CD4-positive, alpha-beta T cell (primary cell): Measurements from ENCODE around the gene ARHGEF11. TPM values are rescaled to one million over a fixed set of nuclear protein-coding genes. Genes with fewer than 3 reads are reported as not detected.

ENCODE experiments used
- ATAC-seq: fragments of 200-7000 bp; cut with Tn5 transposase; one replicate; pipeline ENCODE4 v1.10.0; 2022; ENCODE audit warnings: mild to moderate bottlenecking; ENCODE audit not compliant: poor library complexity
- CTCF ChIA-PET: fragments of 350-600 bp; sonication (Branson Sonifier 250); formaldehyde crosslinking; loops from one replicate; lab custom pipeline; 2021; ENCODE audit warnings: antibody characterized with exemption, inconsistent platforms; lab: Charles Lee
- POLR2A ChIA-PET: fragments of 350-600 bp; sonication (Branson Sonifier 250); formaldehyde crosslinking; loops from one replicate; lab custom pipeline; 2021; ENCODE audit warnings: antibody characterized with exemption, inconsistent platforms; lab: Charles Lee
- DNase-seq, 14 experiments: peaks; one replicate each; pipeline ENCODE4 v3.0.0-alpha.2; 2013 to 2020; ENCODE audit warnings: mixed read lengths in 2 of 14
- H3K27ac ChIP-seq, 2 donors: one replicate each; pipeline versions ENCODE4 v1.5.1 to v1.7.0; 2013; ENCODE audit warnings: low read length in 2 of 2, low read depth in 1 of 2, mild to moderate bottlenecking in 1 of 2
- H3K27me3 ChIP-seq, 2 experiments: 1 replicate in 1 of 2; 2 replicates in 1 of 2; pipeline versions ENCODE4 v1.6.1 to v1.7.0; 2013; ENCODE audit warnings: low read length in 2 of 2, control low read depth in 1 of 2, mild to moderate bottlenecking in 1 of 2, moderate library complexity in 1 of 2; ENCODE audit not compliant: insufficient read depth in 2 of 2, control insufficient read depth in 1 of 2
- H3K36me3 ChIP-seq: one replicate; pipeline ENCODE4 v1.6.1; 2013; ENCODE audit warnings: low read length, control low read depth; ENCODE audit not compliant: insufficient read depth
- H3K4me1 ChIP-seq: one replicate; pipeline ENCODE4 v1.6.1; 2013; ENCODE audit warnings: low read length, control low read depth; ENCODE audit not compliant: insufficient read depth
- H3K4me3 ChIP-seq: one replicate; pipeline ENCODE4 v1.5.1; 2013; ENCODE audit warnings: mild to moderate bottlenecking, low read length, moderate library complexity
- H3K9me3 ChIP-seq, 2 experiments: 1 replicate in 1 of 2; 2 replicates in 1 of 2; pipeline versions ENCODE4 v1.6.1 to v1.7.0; 2013; ENCODE audit warnings: low read length in 2 of 2, mild to moderate bottlenecking in 2 of 2, control low read depth in 1 of 2, moderate library complexity in 1 of 2; ENCODE audit not compliant: control insufficient read depth in 1 of 2, insufficient read depth in 1 of 2
- H3K27ac Mint-ChIP-seq: one replicate; pipeline ENCODE4 v1.8.0; 2020; ENCODE audit warnings: mixed read lengths
- H3K27me3 Mint-ChIP-seq: one replicate; pipeline ENCODE4 v1.8.0; 2021; ENCODE audit warnings: mixed read lengths
- H3K36me3 Mint-ChIP-seq: one replicate; pipeline ENCODE4 v1.8.0; 2021; ENCODE audit warnings: low read depth, mixed read lengths
- H3K4me1 Mint-ChIP-seq: one replicate; pipeline ENCODE4 v1.8.0; 2021; ENCODE audit warnings: low read depth, mixed read lengths
- H3K4me3 Mint-ChIP-seq: one replicate; pipeline ENCODE4 v1.8.0; 2020; ENCODE audit warnings: mild to moderate bottlenecking, mixed read lengths
- H3K9me3 Mint-ChIP-seq: one replicate; pipeline ENCODE4 v1.8.0; 2020; ENCODE audit warnings: mixed read lengths
- intact Hi-C, 2 experiments: fragments of 100-400 bp; cut with DNase I in 1 of 2; cut with micrococcal nuclease in 1 of 2; formaldehyde crosslinking; loops; one replicate each; pipeline versions ENCODE4 v1.15.1 to v1.9.0; 2023 to 2025; cut with DNase I, micrococcal nuclease
- total RNA-seq, 174 experiments: library from RNA in 2 of 174; stranded (reverse) in 2 of 174; gene quantifications; one replicate each; pipeline ENCODE4 v1.2.3 and lab custom pipeline; 2021 to 2026
- TF ChIP-seq, protein P1 (sequence below): fragments of 200-600 bp; IDR thresholded peaks from one replicate; pipeline ENCODE4 v1.8.0; 2022; ENCODE audit warnings: antibody characterized with exemption, mild to moderate bottlenecking

Gene ARHGEF11
- total RNA-seq, 2 experiments from 2014 or later = 13.7 to 13.9 TPM

DNA sequence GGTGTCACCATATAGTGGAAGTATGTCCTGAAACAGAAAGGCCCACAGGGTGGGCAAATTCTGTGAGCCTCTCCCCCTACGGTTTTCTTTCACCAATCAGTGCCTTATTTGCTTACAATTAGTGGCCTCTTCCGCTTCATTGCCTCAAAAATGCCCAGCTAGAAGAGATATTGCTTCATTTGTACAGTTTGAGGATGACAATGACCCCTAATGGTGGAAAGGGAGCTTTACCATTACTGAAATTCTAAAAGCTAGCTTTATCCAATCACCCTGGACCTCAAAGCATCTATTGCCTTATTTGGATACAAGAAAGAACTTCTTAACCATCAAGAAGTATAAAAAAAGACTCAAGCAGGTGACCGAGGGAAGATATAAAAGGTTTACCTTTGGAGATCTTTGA, 75.5 kb downstream of the ARHGEF11 start:
- peaks cover 15% of the 10 kb centered on the region for H3K27me3 Mint-ChIP-seq
- TF ChIP-seq, protein P1, sequence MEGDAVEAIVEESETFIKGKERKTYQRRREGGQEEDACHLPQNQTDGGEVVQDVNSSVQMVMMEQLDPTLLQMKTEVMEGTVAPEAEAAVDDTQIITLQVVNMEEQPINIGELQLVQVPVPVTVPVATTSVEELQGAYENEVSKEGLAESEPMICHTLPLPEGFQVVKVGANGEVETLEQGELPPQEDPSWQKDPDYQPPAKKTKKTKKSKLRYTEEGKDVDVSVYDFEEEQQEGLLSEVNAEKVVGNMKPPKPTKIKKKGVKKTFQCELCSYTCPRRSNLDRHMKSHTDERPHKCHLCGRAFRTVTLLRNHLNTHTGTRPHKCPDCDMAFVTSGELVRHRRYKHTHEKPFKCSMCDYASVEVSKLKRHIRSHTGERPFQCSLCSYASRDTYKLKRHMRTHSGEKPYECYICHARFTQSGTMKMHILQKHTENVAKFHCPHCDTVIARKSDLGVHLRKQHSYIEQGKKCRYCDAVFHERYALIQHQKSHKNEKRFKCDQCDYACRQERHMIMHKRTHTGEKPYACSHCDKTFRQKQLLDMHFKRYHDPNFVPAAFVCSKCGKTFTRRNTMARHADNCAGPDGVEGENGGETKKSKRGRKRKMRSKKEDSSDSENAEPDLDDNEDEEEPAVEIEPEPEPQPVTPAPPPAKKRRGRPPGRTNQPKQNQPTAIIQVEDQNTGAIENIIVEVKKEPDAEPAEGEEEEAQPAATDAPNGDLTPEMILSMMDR = peak; percentile 41
- no peaks in the 10 kb centered on the region for H3K4me1 ChIP-seq
- H3K9me3 Mint-ChIP-seq = no peaks in the 10 kb centered on the region
- peak in 3 of 14 experiments; percentile 26 to 28 (median 27) for DNase-seq
- H3K4me3 ChIP-seq = no peak overlapping the region
- H3K27ac ChIP-seq = no peak overlapping the region
- no peak overlapping the region for H3K4me3 Mint-ChIP-seq
- no peaks in the 10 kb centered on the region for H3K9me3 ChIP-seq
- intact Hi-C loops = loop anchor here in 1 of 2 experiments (2.0 kb wide), 1 partner anchor 59 kb away; no protein-coding TSS in a partner anchor
- no peaks in the 10 kb centered on the region for H3K4me1 Mint-ChIP-seq
- CTCF ChIA-PET = no interaction called here
- POLR2A ChIA-PET = interaction anchor here (0.7 to 1.7 kb wide), 5 partner anchors 9 to 169 kb away, joined by 3 to 5 read pairs (median 4); no protein-coding TSS in a partner anchor
- no peak overlapping the region for H3K27ac Mint-ChIP-seq
- H3K27me3 ChIP-seq = peaks cover 0 to 11% of the 10 kb centered on the region in 2 experiments
- H3K36me3 Mint-ChIP-seq = no peaks in the 10 kb centered on the region
- no peaks in the 10 kb centered on the region for H3K36me3 ChIP-seq
- peak; percentile 34 for ATAC-seq

DNA sequence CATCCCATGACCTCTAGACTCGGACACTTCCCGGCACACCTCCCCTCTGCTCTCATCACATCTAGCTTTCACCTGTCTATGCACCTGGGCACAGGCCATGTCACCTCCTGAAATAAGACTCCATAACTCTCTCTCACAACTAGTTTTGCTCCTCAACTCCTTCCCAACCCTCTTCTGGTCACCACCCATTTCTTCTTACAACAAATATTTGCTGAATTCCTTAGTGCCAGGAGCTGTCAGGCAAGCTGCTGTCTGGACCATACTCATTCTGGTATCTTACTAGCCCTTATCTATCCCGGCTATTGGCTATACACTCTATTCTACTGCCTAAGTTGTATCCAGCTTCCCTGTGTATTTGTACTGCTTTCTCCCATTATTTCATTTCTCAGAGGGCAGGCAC, 76.0 kb downstream of the ARHGEF11 start:
- DNase-seq (no peak), ATAC-seq (no peak)
- Histone ChIP-seq H3K4me3 (no peak overlapping the region), H3K9me3 (no peaks in the 10 kb centered on the region), H3K27ac (no peak overlapping the region), H3K36me3 (no peaks in the 10 kb centered on the region), H3K27me3 (peaks cover 0 to 11% of the 10 kb centered on the region in 2 experiments), H3K4me1 (peaks cover 3% of the 10 kb centered on the region)
- Mint-ChIP-seq H3K4me1 (peaks cover 2% of the 10 kb centered on the region), H3K36me3 (peaks cover 1% of the 10 kb centered on the region), H3K27ac (no peak overlapping the region), H3K27me3 (peaks cover 15% of the 10 kb centered on the region), H3K9me3 (no peaks in the 10 kb centered on the region), H3K4me3 (no peak overlapping the region)
- TF ChIP-seq, protein P1 = no peak
- ChIA-PET CTCF (no interaction called here), POLR2A (interaction anchor here (0.9 to 1.7 kb wide), 4 partner anchors 8 to 77 kb away, joined by 3 to 5 read pairs (median 4); no protein-coding TSS in a partner anchor)
- intact Hi-C loops = no loop called here

DNA sequence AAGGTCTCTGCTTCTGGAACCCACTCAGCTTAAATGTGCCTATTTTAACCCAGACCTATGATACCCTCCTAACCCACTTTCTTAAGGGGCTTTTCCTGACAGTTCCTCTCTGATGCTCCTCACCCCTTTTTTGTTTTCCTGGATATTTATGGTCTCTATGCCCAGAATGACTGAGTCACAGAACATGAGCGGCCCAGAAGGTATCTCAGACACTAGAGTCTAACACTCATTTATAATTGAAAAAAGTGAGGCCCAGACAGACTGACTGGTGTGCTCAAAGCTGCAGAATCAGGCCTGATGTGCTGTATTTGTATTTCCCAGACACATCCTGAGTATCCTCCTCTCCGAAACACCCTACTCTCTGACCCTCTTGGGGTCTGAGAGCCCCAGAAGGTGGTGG, 81.1 kb downstream of the ARHGEF11 start:
- TF ChIP-seq, protein P1 = no peak
- DNase-seq = no peak
- Mint-ChIP-seq H3K36me3 (peaks cover 46% of the 10 kb centered on the region), H3K27me3 (peaks cover 7% of the 10 kb centered on the region), H3K4me3 (peak overlapping the region; percentile 46), H3K9me3 (no peaks in the 10 kb centered on the region), H3K4me1 (peaks cover 41% of the 10 kb centered on the region), H3K27ac (peak overlapping the region; percentile 91)
- no peak overlapping the region for H3K4me3 ChIP-seq
- CTCF ChIA-PET = interaction anchor here (1.1 kb wide), 1 partner anchor 238 kb away, joined by 3 read pairs; no protein-coding TSS in a partner anchor
- peaks cover 0 to 4% of the 10 kb centered on the region in 2 experiments for H3K27me3 ChIP-seq
- intact Hi-C loops = loop anchor here (5.0 kb wide), 2 partner anchors 52 to 72 kb away; partner anchors contain the start of gene PEAR1 (in 2 of the 2)
- H3K4me1 ChIP-seq = peaks cover 37% of the 10 kb centered on the region
- POLR2A ChIA-PET = no interaction called here
- ATAC-seq = no peak
- H3K9me3 ChIP-seq = peaks cover 0 to 6% of the 10 kb centered on the region in 2 experiments
- peaks cover 7% of the 10 kb centered on the region for H3K36me3 ChIP-seq
- peak overlapping the region in 1 of 2 donors; percentile 55 for H3K27ac ChIP-seq
